SK-N-SH (cell line): ENCODE data around the gene ZNF3. TPM values are rescaled to one million over a fixed set of nuclear protein-coding genes. Genes with fewer than 3 reads are reported as not detected.

Experiments
- CTCF ChIA-PET: fragments of 300-600, 350-600 bp; formaldehyde crosslinking; extraction: SDS; loops from one replicate; lab custom pipeline; 2021; lab: Yijun Ruan, JAX
- POLR2A ChIA-PET: fragments of 350-600 bp; sonication (Branson Sonifier 250); formaldehyde crosslinking; extraction: SDS; loops from one replicate; lab custom pipeline; 2020; ENCODE audit warnings: antibody characterized with exemption, inconsistent platforms; lab: Yijun Ruan, JAX
- DNase-seq: peaks from one replicate; pipeline ENCODE4 v3.0.0; 2012
- H2AFZ ChIP-seq: fragments of 200-600 bp; sonication (generic); 2 replicates; pipeline ENCODE4 v1.8.1; 2016; ENCODE audit warnings: antibody characterized with exemption, mild to moderate bottlenecking, low read depth
- H3F3A ChIP-seq: fragments of 200-600 bp; sonication (generic); replicated peaks from 2 replicates; pipeline ENCODE3; 2016; ENCODE audit warnings: antibody characterized with exemption, mild to moderate bottlenecking; ENCODE audit not compliant: insufficient read depth
- H3K27ac ChIP-seq, 2 experiments: fragments of 200-500 bp in 1 of 2; fragments of 200-600 bp in 1 of 2; sonication (Bioruptor generic) in 1 of 2; sonication (generic), shearing (Covaris generic) in 1 of 2; 2 replicates each; pipeline versions ENCODE4 v1.5.1 to v1.6.1; 2014 to 2016; ENCODE audit warnings: low read depth in 2 of 2, inconsistent platforms in 1 of 2, low read length in 1 of 2, mild to moderate bottlenecking in 1 of 2, mixed read lengths in 1 of 2
- H3K27me3 ChIP-seq: fragments of 200-600 bp; sonication (generic), shearing (Covaris generic); 2 replicates; pipeline ENCODE4 v1.6.1; 2016; ENCODE audit warnings: mixed run types; ENCODE audit not compliant: insufficient read depth
- H3K36me3 ChIP-seq, 2 experiments: fragments of 200-500 bp in 1 of 2; fragments of 200-600 bp in 1 of 2; sonication (Bioruptor generic) in 1 of 2; sonication (generic) in 1 of 2; replicated peaks in 1 of 2; 2 replicates each; pipeline versions ENCODE3 to v1.5.1; 2014 to 2016; ENCODE audit warnings: low read length in 1 of 2, mild to moderate bottlenecking in 1 of 2; ENCODE audit not compliant: insufficient read depth in 2 of 2, control insufficient read depth in 1 of 2
- H3K4me1 ChIP-seq, 2 experiments: fragments of 200-500 bp in 1 of 2; fragments of 200-600 bp in 1 of 2; sonication (Bioruptor generic) in 1 of 2; sonication (generic), shearing (Covaris generic) in 1 of 2; 2 replicates each; pipeline versions ENCODE4 v1.5.1 to v1.6.1; 2014 to 2016; ENCODE audit warnings: low read depth in 1 of 2, low read length in 1 of 2, mixed run types in 1 of 2; ENCODE audit not compliant: insufficient read depth in 2 of 2, control insufficient read depth in 1 of 2
- H3K4me2 ChIP-seq: fragments of 200-600 bp; sonication (generic), shearing (Covaris generic); 2 replicates; pipeline ENCODE4 v1.6.1; 2017; ENCODE audit warnings: mixed run types
- H3K4me3 ChIP-seq, 2 experiments: fragments of 200-500 bp in 1 of 2; fragments of 200-600 bp in 1 of 2; sonication (Bioruptor generic) in 1 of 2; sonication (generic), shearing (Covaris generic) in 1 of 2; 2 replicates each; pipeline versions ENCODE4 v1.5.1 to v1.8.1; 2014 to 2016; ENCODE audit warnings: low read depth in 2 of 2, inconsistent platforms in 1 of 2, low read length in 1 of 2, mild to moderate bottlenecking in 1 of 2, mixed read lengths in 1 of 2, moderate library complexity in 1 of 2
- H3K79me2 ChIP-seq: fragments of 200-600 bp; sonication (generic); 2 replicates; pipeline ENCODE4 v1.8.1; 2017; ENCODE audit warnings: mild to moderate bottlenecking; ENCODE audit not compliant: insufficient read depth
- H3K9ac ChIP-seq: fragments of 200-600 bp; sonication (generic); 2 replicates; pipeline ENCODE4 v1.6.1; 2017; ENCODE audit warnings: mixed run types
- H3K9me2 ChIP-seq: fragments of 200-600 bp; sonication (generic); 2 replicates; pipeline ENCODE4 v1.6.1; 2017; ENCODE audit warnings: mixed run types
- H3K9me3 ChIP-seq: fragments of 200-600 bp; sonication (generic); 2 replicates; pipeline ENCODE4 v1.6.1; 2017; ENCODE audit warnings: mixed run types, mild to moderate bottlenecking, moderate library complexity
- H4K20me1 ChIP-seq: fragments of 200-600 bp; sonication (generic); 2 replicates; pipeline ENCODE4 v1.6.1; 2017; ENCODE audit warnings: mild to moderate bottlenecking, mixed run types; ENCODE audit not compliant: insufficient read depth
- CHD2 ChIP-seq: fragments of 150-350 bp; IDR thresholded peaks from 2 replicates; pipeline ENCODE4 v1.6.1; 2018; ENCODE audit warnings: low read length; ENCODE audit not compliant: partially characterized antibody
- FOSL2 ChIP-seq: IDR thresholded peaks from 2 replicates; pipeline ENCODE4 v1.4.0; 2012; ENCODE audit warnings: low read depth, mild to moderate bottlenecking, moderate library complexity, borderline replicate concordance
- FOXJ3 ChIP-seq: sonication (generic); formaldehyde crosslinking; IDR thresholded peaks from 2 replicates; pipeline ENCODE4 v1.5.1; 2020; ENCODE audit warnings: mild to moderate bottlenecking, missing genetic modification reagents
- FOXM1 ChIP-seq: IDR thresholded peaks from 2 replicates; pipeline ENCODE4 v1.4.0; 2012; ENCODE audit warnings: low read depth, mild to moderate bottlenecking
- GATA2 ChIP-seq: sonication (generic); formaldehyde crosslinking; IDR thresholded peaks from 2 replicates; pipeline ENCODE4 v1.5.0; 2020; ENCODE audit warnings: mild to moderate bottlenecking, missing genetic modification reagents
- JUND ChIP-seq: IDR thresholded peaks from 2 replicates; pipeline ENCODE4 v1.4.0; 2012
- MEF2A ChIP-seq: IDR thresholded peaks from 2 replicates; pipeline ENCODE4 v1.4.0; 2012; ENCODE audit warnings: low read depth, borderline replicate concordance
- NFIC ChIP-seq: IDR thresholded peaks from 2 replicates; pipeline ENCODE4 v1.4.0; 2012; ENCODE audit warnings: borderline replicate concordance
- RXRA ChIP-seq: IDR thresholded peaks from 2 replicates; pipeline ENCODE4 v1.4.0; 2012; ENCODE audit warnings: low read depth, mild to moderate bottlenecking, borderline replicate concordance
- SIN3A ChIP-seq: IDR thresholded peaks from 2 replicates; pipeline ENCODE4 v1.6.1; 2012; ENCODE audit warnings: low read depth, mild to moderate bottlenecking, low read length, moderate library complexity, borderline replicate concordance
- SMC3 ChIP-seq: IDR thresholded peaks from 2 replicates; pipeline ENCODE4 v1.6.1; 2012; ENCODE audit warnings: low read depth, low read length, improper control_type of control experiment
- TCF12 ChIP-seq: IDR thresholded peaks from 2 replicates; pipeline ENCODE4 v1.4.0; 2012
- TEAD4 ChIP-seq: IDR thresholded peaks from 2 replicates; pipeline ENCODE4 v1.4.0; 2012; ENCODE audit warnings: mild to moderate bottlenecking, borderline replicate concordance; ENCODE audit not compliant: insufficient read depth
- YY1 ChIP-seq: IDR thresholded peaks from 2 replicates; pipeline ENCODE4 v1.4.0; 2012; ENCODE audit warnings: low read depth, mild to moderate bottlenecking
- WGBS: methylation state at CpG from one replicate; pipeline ENCODE4 v1.1.6; 2017; ENCODE audit warnings: low lambda C conversion rate; 5-methylcytosine and 5-hydroxymethylcytosine counted together
- polyA plus RNA-seq, 3 experiments: library from polyadenylated mRNA; depleted of rRNA; stranded (reverse); fragments of >200 nt; gene quantifications; 2 replicates each; pipeline ENCODE4 v1.2.3, GENCODE V29; 2012
- TF ChIP-seq, protein P1 (sequence below): IDR thresholded peaks from 2 replicates; pipeline ENCODE4 v1.6.1; 2012; ENCODE audit warnings: mild to moderate bottlenecking, low read depth, low read length, moderate library complexity
- TF ChIP-seq, protein P2 (sequence below): IDR thresholded peaks from 2 replicates; pipeline ENCODE4 v1.4.0; 2012; ENCODE audit warnings: low read depth, borderline replicate concordance
- TF ChIP-seq, protein P3 (sequence below): IDR thresholded peaks from 2 replicates; pipeline ENCODE4; 2012
- TF ChIP-seq, protein P4 (sequence below): IDR thresholded peaks from 2 replicates; pipeline ENCODE4 v1.4.0; 2012; ENCODE audit warnings: low read depth, borderline replicate concordance
- TF ChIP-seq, protein P5 (sequence below): fragments of 200-600 bp; sonication (generic); IDR thresholded peaks from 2 replicates; pipeline ENCODE4 v1.6.1; 2017; ENCODE audit warnings: antibody characterized with exemption, mild to moderate bottlenecking, moderate library complexity

ZNF3 gene
- polyA plus RNA-seq, 1 of the 3 experiments (the other 2 are of a cell fraction) = 30.5 TPM

DNA sequence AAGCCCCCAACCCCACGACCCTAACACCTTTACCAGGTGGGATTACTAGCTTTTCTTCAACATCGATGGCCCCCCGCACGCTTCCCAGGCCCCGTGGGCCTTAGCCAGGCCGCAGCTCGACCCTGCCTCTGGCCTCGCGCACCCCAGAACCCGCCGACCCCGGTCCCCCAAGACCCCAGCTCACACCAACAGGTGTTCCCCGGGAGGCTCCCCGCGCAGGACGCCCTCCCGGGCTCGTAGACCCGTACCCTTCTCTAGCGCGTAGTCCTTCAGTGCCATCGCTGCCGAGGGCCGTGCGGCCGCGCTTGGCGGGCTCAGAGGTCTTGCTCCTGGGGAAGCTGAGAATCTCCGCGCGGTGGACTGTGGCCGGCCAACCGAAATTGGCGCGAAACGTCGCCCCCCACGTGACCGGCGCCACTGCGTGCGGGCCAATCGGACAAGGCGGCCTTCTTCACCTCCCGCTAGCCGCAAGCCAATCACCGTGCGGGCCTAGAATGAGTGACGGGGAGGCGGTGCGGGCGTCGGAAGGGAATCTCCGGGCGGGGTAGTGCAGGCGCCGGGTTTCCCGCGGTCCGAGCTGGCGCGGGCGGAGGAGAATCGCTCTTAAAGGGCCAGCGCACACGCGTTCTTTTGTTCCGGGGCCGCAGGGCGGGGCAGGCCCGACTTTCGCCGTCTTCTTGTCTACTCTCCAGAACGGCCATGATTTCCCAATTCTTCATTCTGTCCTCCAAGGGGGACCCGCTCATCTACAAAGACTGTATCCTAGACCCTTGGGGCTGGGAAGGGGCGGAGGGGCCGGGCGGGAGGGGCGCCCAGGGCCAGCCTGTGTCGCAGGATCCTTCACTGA lies 19.7 kb upstream of the ZNF3 start, which contains the start of the genes AP4M1 and MCM7 (continued):
- TF ChIP-seq, protein P1, sequence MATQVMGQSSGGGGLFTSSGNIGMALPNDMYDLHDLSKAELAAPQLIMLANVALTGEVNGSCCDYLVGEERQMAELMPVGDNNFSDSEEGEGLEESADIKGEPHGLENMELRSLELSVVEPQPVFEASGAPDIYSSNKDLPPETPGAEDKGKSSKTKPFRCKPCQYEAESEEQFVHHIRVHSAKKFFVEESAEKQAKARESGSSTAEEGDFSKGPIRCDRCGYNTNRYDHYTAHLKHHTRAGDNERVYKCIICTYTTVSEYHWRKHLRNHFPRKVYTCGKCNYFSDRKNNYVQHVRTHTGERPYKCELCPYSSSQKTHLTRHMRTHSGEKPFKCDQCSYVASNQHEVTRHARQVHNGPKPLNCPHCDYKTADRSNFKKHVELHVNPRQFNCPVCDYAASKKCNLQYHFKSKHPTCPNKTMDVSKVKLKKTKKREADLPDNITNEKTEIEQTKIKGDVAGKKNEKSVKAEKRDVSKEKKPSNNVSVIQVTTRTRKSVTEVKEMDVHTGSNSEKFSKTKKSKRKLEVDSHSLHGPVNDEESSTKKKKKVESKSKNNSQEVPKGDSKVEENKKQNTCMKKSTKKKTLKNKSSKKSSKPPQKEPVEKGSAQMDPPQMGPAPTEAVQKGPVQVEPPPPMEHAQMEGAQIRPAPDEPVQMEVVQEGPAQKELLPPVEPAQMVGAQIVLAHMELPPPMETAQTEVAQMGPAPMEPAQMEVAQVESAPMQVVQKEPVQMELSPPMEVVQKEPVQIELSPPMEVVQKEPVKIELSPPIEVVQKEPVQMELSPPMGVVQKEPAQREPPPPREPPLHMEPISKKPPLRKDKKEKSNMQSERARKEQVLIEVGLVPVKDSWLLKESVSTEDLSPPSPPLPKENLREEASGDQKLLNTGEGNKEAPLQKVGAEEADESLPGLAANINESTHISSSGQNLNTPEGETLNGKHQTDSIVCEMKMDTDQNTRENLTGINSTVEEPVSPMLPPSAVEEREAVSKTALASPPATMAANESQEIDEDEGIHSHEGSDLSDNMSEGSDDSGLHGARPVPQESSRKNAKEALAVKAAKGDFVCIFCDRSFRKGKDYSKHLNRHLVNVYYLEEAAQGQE = no peak
- peak; percentile 35; the same call in 1 of the 2 replicates for TF ChIP-seq NFIC
- no peak for TF ChIP-seq SMC3
- TF ChIP-seq FOSL2 = no peak; the same call in 1 of the 2 replicates
- TF ChIP-seq RXRA = no peak
- TF ChIP-seq TCF12 = no peak
- TF ChIP-seq FOXM1 = no peak; the same call in 1 of the 2 replicates
- TF ChIP-seq JUND = no peak
- 0 out of 2 replicates have a peak, but pooled peaks have one; percentile 14 for TF ChIP-seq TEAD4
- TF ChIP-seq, protein P2, sequence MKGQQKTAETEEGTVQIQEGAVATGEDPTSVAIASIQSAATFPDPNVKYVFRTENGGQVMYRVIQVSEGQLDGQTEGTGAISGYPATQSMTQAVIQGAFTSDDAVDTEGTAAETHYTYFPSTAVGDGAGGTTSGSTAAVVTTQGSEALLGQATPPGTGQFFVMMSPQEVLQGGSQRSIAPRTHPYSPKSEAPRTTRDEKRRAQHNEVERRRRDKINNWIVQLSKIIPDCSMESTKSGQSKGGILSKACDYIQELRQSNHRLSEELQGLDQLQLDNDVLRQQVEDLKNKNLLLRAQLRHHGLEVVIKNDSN = peak; percentile 100
- TF ChIP-seq, protein P3, sequence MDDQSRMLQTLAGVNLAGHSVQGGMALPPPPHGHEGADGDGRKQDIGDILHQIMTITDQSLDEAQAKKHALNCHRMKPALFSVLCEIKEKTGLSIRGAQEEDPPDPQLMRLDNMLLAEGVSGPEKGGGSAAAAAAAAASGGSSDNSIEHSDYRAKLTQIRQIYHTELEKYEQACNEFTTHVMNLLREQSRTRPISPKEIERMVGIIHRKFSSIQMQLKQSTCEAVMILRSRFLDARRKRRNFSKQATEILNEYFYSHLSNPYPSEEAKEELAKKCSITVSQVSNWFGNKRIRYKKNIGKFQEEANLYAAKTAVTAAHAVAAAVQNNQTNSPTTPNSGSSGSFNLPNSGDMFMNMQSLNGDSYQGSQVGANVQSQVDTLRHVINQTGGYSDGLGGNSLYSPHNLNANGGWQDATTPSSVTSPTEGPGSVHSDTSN = peak; percentile 100
- peak; percentile 37; the same call in 1 of the 2 replicates for TF ChIP-seq YY1

DNA sequence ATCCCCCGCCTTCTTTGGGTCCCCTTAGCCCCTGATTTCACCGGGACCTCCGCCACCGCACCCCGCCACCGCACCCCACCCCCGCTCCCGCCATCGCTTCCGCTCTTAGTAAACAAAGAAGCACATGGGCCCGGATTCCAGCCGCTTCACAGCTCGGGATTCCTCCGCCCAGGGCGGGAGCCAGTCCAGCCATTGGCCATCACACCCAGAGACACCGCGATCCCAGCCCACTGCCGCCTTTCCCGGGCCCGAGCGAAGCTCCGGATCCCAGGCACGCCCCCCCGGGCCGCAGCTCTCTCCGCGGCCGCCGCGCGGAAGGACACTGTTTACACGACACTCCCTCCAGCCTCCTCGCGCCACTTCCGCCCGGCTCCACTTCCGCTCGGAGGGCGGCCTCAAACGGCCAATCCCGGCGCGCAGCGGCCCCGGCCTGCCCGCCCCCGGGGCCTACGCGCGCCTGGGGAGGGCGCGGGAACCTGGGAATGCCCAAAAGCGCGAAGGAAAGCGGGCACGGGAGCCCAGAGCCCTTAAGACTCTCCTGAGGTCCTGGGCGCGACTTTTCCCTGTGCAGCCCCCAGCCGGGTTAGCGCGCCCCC lies 19.0 kb upstream of the ZNF3 start:
- no peaks in the 10 kb centered on the region for H3K27me3 ChIP-seq
- peak overlapping the region; percentile 98 for H3K9ac ChIP-seq
- no peaks in the 10 kb centered on the region for H3K9me2 ChIP-seq
- WGBS = 1% methylated on average over 52 of the region's 61 CpGs
- H3K79me2 ChIP-seq = peaks cover 70% of the 10 kb centered on the region
- peak overlapping the region; percentile 100 for H3K4me2 ChIP-seq
- no peaks in the 10 kb centered on the region for H3K9me3 ChIP-seq
- H3K4me3 ChIP-seq = peak overlapping the region; percentile 70 to 99
- no peak overlapping the region; the same call in 1 of the 2 replicates for H2AFZ ChIP-seq
- peaks cover 40% of the 10 kb centered on the region for H3F3A ChIP-seq
- ChIA-PET CTCF (interaction anchor here (1.2 to 5.4 kb wide), 10 partner anchors 11 to 171 kb away, joined by 3 to 74 read pairs (median 5); partner anchors contain the start of genes CNPY4, GJC3, MBLAC1 and ZNF3), POLR2A (interaction anchor here (0.6 to 4.2 kb wide), 19 partner anchors 10 to 1117 kb away, joined by 3 to 98 read pairs (median 12); partner anchors contain the start of genes CNPY4, COPS6, GPC2 and LAMTOR4)
- peak overlapping the region; percentile 86 to 95 for H3K27ac ChIP-seq
- peaks cover 24 to 38% of the 10 kb centered on the region in 2 experiments for H3K4me1 ChIP-seq
- H4K20me1 ChIP-seq = peaks cover 7% of the 10 kb centered on the region
- DNase-seq = peak; percentile 96
- peaks cover 44 to 49% of the 10 kb centered on the region in 2 experiments for H3K36me3 ChIP-seq
- no peak for TF ChIP-seq FOSL2
- TF ChIP-seq, protein P4, sequence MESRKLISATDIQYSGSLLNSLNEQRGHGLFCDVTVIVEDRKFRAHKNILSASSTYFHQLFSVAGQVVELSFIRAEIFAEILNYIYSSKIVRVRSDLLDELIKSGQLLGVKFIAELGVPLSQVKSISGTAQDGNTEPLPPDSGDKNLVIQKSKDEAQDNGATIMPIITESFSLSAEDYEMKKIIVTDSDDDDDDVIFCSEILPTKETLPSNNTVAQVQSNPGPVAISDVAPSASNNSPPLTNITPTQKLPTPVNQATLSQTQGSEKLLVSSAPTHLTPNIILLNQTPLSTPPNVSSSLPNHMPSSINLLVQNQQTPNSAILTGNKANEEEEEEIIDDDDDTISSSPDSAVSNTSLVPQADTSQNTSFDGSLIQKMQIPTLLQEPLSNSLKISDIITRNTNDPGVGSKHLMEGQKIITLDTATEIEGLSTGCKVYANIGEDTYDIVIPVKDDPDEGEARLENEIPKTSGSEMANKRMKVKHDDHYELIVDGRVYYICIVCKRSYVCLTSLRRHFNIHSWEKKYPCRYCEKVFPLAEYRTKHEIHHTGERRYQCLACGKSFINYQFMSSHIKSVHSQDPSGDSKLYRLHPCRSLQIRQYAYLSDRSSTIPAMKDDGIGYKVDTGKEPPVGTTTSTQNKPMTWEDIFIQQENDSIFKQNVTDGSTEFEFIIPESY = no peak; the same call in 1 of the 2 replicates
- TF ChIP-seq CHD2 = peak; percentile 98
- peak; percentile 99 for TF ChIP-seq SIN3A
- TF ChIP-seq MEF2A = peak; percentile 34; the same call in 1 of the 2 replicates
- TF ChIP-seq, protein P5, sequence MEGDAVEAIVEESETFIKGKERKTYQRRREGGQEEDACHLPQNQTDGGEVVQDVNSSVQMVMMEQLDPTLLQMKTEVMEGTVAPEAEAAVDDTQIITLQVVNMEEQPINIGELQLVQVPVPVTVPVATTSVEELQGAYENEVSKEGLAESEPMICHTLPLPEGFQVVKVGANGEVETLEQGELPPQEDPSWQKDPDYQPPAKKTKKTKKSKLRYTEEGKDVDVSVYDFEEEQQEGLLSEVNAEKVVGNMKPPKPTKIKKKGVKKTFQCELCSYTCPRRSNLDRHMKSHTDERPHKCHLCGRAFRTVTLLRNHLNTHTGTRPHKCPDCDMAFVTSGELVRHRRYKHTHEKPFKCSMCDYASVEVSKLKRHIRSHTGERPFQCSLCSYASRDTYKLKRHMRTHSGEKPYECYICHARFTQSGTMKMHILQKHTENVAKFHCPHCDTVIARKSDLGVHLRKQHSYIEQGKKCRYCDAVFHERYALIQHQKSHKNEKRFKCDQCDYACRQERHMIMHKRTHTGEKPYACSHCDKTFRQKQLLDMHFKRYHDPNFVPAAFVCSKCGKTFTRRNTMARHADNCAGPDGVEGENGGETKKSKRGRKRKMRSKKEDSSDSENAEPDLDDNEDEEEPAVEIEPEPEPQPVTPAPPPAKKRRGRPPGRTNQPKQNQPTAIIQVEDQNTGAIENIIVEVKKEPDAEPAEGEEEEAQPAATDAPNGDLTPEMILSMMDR = no peak
- no peak for TF ChIP-seq SMC3
- TF ChIP-seq GATA2 (CRISPR knock-in tag) = no peak
- TF ChIP-seq FOXM1 = 0 out of 2 replicates have a peak, but pooled peaks have one; percentile 41
- peak; percentile 98 for TF ChIP-seq FOXJ3 (CRISPR knock-in tag)
